HG03196 (cell line): ENCODE measurements around the gene PRM3.

Experiments
- ATAC-seq: cut with Tn5 transposase; IDR thresholded peaks from one replicate; pipeline ENCODE4 v1.9.1; 2021; ENCODE audit not compliant: unreplicated experiment

PRM3 gene

GRCh38 chr16:11283820-11284248, 10.4 kb upstream of the PRM3 start:
- no peak for ATAC-seq

DNA sequence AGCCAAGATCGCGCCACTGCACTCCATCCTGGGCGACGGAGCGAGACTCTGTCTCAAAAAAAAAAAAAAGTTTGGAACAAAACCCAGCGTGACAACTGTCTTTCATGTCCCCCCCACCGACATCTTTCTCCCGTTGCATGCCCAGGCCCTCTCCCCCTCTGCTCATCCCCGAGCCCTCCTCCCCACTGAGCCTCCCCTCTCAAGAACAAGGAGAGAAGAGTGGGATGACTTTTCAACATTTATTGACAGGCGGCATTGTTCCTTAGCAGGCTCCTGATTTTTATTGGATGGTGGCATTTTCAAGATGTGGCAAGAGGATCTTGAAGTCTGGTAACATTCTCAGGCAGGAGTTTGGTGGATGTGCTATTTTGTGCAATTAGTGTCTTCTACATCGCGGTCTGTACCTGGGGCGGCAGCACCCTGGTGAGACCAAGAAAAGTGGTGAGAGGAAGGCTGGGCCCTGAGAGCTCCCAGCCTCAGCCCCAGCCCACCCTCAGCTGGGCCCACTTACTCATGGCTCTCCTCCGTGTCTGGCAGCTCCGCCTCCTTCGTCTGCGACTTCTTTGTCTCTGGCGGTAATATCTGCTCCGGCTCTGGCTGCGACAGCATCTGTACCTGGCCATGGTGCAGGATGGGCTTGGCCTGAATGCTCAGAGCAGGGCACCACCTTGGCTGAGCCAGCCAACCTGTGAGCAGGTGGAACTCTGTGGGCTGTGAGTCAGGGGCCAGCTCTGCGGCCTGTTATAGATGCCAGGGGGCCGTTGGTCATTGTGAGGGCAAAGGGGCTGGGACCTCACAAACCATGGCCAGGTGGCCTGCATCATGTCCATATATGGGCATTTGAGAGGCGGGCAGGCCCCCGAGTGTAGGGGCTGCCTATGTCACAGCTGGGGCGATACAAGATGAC, 7.4 kb upstream of the PRM3 start, which contains the start of gene PRM1:
Gene PRM1, minus strand, starts transcription at position 715 of the 907 bp plus-strand sequence. Its CDS starts 92 bp downstream, at position 623.
- ATAC-seq: no peak

DNA sequence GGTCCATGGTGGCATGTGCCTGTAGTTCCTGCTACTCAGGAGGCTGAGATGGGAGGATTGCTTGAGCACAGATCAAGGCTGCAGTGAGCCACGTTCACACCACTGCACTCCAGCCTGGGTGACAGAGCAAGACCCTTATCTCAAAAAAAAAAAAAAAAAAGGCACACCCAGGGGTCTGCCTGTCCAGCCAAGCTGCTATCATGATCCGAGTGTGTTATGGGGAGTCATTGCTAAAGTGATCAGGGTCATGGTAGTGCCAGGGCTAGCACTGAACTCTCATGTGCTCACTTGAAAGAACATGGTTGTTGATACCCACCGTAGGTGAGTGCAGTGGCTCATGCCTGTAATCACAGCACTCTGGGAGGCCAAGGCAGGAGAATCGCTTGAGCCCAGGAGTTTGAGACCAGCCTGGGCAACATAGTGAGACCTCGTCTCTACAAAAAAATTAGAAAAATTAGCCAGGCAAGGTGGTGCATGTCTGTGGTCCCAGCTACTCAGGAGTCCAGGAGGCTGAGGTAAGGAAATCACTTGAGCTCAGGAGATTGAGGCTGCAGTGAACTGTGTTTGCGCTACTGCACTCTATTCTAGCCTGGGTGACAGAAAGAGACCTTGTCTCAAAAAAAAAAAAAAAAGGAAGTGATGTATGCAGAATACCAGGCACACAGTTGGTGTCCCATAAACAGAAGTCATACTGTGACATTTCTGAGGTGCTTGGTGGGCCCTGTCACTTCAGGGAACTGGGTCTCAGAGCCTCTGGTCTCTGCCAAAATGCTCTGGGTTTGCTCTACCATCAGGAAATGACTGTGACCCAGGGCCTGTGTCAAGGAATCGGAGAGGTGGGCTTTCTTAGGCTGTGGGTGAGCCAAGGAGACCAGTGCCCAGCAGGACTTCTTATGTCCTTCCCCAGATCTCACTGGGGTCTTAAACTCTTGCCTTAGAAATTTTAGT, 5.5 kb upstream of the PRM3 start:
- ATAC-seq: no peak

DNA sequence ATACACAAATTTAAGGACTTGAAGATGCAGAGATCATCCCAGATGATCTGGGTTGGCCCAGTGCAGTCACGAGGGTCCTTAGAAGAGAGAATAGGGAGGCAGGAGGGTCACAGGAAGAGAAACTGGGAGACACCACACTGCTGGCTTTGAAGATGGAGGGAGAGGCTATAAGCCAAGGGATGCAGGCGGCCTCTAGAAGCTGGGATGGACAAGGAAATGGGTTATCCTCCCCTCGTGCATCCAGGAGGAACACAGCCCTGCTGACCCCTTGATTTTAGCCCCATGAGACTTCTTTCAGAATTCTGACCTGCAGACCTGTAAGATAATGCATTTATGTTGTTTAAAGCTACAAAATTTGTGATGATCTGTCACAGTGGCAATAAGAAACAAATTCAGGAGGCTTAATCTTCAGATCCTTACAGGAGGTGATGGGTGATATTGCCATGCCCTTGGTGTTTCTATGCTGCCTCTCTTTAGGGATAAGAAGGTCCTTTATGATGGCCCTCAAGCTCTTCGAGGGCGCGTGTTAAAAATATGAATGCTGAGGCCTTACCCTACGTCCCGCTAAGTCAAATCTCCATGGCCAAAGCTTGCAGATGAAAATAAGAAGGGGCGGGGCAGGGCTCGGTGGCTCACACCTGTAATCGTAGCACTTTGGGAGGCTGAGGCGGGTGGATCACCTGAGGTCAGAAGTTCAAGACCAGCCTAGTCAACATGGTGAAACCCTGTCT, 4.3 kb upstream of the PRM3 start:
- no peak for ATAC-seq

DNA sequence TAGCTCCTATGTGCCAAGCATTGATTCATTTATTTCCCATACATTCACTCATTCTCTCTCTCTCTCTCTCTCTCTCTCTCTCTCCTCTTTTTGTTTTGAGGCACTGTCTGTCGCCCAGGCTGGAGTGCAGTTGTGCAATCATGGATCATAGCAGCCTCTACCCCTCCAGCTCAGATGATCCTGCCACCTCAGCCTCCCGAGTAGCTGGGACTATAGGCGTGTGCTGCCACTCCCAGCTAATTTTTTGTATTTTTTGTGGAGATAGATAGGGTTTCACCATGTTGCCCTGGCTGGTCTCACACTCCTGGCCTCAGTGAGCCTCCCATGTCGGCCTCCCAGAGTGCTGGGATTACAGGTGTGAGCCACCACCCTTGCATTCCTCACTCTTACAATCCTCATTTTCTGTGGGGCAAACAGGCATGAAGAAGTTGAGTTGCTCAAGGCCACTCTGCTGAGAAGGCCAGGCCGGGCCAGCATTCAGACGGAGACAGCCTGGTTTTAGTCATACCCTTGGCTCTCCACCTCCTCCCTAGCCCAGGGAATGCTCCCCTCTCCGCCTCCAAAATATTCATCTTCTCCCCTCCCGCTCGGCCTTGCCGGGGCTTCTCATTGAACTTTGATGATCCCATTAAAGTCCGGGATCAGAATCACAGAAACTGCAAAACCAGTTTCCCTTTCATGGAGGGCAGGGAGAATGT, 3.6 kb upstream of the PRM3 start:
- no peak for ATAC-seq

DNA sequence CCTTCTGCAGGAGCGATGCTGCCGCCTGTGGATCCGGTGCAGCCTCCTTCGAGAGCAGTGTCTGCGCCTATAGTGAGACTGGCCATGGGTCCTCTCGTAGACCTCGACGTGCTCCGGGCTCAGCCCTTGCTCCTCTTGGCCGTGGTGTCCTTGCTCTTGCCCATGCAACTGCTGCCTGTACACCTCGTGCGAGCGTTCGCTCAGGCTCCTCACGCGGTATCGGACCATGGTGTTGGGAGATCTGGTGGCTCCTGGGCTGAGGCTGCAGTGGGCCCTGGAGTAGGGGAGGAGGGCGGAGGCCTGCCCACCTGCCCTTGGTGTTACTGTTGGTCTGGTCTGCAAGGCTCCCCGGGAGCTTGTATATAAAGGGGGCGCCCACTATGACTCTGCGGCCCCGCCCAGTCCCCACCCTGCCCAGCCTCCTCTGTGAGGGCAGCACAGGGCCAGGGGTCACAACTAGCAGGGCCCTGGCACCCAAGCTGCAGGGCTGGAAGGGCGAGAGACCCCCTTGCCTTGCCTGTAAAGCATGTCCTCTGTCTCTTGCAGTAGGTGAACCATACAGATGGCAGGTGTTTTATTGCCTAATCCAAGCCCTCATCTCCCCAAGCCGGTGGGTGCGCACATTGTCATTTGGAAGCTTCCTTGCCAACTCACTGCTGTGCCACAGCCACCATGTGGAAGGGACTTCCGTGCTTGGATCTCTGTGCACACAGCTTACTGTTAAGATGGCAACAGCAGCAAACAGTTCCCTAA, 2.9 kb upstream of the PRM3 start, which contains the start of gene PRM2:
Gene PRM2, minus strand, starts transcription at position 338 of the 753 bp plus-strand sequence. Its CDS starts 110 bp downstream, at position 228.
- ATAC-seq: no peak

DNA sequence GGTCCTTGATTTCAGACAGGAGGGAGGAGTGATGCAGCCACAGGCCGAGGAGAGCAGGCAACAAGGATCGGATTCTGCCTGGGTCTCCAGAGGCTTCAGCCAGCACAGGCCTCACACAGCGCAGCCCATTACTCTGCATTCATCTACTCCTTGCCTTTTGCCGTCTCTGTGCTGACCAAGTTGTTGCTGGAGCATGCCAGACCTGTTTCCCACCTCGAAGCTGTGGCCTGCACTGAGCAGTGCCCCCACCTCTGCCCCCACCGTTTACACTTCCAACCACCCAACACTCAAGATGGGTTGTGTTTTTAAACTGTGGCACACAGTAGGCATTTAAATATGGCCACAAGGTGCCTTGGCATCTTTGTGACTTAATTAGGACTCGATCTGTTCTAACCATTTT, 1.5 kb upstream of the PRM3 start:
- ATAC-seq: no peak

DNA sequence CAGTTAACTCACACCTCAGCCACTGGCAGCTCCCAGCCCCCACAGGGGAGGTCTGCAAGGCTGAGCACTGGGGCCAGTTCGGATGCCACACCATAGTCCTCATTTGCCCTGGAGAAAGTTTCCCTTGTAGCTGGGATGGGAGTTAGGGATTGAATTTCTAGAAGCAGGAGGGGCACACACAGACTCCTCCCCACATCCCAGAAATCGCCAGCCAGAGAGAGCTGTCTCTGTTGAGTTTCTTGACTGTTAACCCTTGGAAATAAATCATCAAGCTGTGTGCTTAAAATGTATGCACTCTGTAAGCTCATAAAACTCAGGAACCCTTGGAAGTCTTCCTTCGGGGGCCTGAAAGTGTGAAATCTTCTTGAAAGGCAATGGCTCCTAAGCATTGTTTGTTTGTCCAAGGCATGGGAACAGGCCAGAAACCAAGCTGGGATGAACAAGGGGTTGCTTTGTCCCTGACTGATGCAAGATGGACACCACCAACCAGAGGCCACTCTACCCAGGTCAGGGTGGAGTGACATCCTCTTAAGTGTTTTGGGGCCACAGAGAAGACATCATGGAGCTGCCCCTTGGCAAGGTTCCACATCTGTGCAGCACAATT, 394 bp upstream of the PRM3 start:
- no peak for ATAC-seq

DNA sequence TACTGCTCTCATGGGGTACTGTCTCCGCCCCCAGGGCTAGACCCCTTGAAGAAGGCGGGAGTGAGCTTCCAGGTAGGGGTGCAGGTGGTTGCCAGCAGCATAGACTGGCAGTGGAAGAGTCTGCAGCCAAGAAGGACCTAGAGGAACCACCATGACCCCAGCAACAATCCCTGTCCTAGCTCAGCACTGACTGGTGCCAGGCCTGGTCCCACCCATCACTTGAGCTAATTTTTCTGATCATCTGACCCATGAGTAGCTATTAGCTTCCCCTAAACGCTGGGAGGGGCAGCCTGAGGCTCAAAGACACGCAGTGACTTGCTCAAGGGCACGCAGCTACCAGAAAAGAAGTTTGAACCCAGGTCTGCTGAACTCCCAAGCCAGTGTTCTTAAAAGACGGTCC, 945 bp downstream of the PRM3 start:
- no peak for ATAC-seq

DNA sequence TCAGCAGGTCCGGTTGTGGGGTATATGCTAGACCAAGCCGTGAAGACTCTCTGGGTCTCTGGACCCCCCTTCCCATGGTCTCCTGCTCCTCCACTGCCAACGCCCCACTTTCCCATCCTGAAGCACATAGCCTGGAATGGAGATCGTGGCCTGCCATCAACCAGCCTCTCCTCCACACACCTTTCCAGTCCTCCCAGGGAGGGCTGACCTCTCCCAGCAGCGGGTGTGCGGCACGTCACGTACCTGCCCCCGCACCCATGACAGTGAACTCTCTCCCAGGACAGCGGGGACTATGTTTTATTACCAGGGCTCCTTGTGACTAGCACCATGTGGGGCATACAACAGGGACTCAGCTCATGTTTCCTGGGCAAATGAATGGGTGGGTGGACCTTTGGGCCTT, 1.8 kb downstream of the PRM3 start:
- ATAC-seq: no peak

GRCh38 chr16:11270602-11271162, 2.7 kb downstream of the PRM3 start:
- no peak for ATAC-seq

GRCh38 chr16:11268921-11269375, 4.5 kb downstream of the PRM3 start, which contains the start of gene TNP2:
Gene TNP2, minus strand, starts transcription at chr16:11269325. Its CDS starts 63 bp downstream, at chr16:11269262.
- no peak for ATAC-seq

DNA sequence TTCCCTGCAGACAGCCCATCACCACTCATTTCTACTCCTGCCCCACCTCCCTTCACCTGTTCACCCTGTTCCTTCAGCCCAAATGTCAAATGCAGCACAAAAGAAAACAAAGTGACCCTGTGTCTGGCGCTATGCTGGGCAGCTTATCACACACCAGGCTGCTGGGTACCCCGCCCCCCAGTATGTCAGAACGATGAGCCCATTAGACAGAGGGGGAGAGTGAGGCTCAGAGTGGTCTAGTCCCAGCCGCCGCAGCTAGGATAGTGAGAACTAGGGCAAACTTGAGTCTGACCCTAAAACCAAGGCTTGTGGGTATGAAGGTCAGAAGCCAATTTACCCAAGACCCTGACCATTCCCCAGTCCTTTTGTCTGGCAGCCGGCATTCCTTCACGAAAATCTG, 8.3 kb downstream of the PRM3 start:
- no peak for ATAC-seq

GRCh38 chr16:11264155-11264832, 9.1 kb downstream of the PRM3 start:
- ATAC-seq: no peak

DNA sequence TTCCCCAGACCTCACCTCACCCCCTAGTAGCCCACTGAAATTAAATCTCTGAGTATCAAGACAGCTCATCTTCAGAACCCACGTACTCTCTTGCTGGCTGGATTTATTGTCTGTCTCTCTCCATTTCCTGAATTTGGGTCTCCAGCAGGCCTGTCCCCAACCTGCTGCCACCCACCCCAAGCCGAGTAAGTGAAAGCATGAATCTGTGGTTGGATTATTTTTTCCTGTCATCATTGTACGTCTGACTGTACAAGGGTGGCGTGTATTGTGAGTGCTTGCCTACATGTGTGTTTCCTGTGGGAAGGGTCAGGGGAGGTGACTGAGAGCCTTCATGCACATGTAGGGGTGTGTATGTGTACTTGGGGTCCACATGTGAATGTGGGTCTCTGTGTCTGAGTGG, 9.7 kb downstream of the PRM3 start:
- ATAC-seq: no peak

- ATAC-seq: no peak
These were observed 10.5 kb downstream of the PRM3 start for GRCh38 chr16:11262915-11263314.

DNA sequence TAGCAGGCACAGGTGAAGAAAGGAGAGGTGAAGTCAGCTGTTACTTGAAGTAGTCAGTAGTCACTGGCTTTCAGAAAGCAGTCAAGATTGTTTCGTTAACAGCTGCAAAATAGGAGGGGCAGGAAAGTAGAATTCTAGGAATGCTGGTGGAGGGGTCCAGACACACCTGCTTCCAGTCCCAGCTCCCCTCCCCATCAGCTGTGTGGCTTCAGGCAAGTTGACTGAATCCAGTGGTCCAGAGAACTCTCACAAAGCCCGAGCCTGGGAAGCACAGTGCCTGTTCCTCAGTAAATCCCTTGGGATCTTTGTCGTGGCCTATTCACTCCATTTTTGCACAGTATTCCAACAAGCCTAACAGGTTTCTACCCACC, 12.8 kb downstream of the PRM3 start:
- ATAC-seq: no peak
